ENCODE measurements around the gene SYNM. TPM values are rescaled to one million over a fixed set of nuclear protein-coding genes. Genes with fewer than 3 reads are reported as not detected.
"Not testable (repeated sequence)": the region's sequence is repeated elsewhere in the genome, so short reads cannot be mapped to it uniquely, and the experiment has no call there.

Gene SYNM
- total RNA-seq, 2 donors from 2014 or later: 5.7 to 8.2 TPM

GRCh38 chr15:99109555-99110021 lies 4.7 kb downstream of the SYNM start:
- intact Hi-C loops (cut with DNase I): no loop called here
- DNase-seq: no peak
- Histone ChIP-seq H3K36me3 (replicated peaks in 1 of 2; ENCODE audit: insufficient read depth in 1 of 2, low read depth in 2 of 2) (no peaks in the 10 kb centered on the region), H3K4me3 (no peak overlapping the region), H3K27ac (no peak overlapping the region), H3K9me3 (no peaks in the 10 kb centered on the region), H3K27me3 (no peaks in the 10 kb centered on the region), H3K4me1 (peaks cover 25% of the 10 kb centered on the region)
- 86 to 89% methylated on average over 10 of the region's 10 CpGs for WGBS, 2 donors
- no peak for ATAC-seq
- no peak for TF ChIP-seq POLR2A (IDR thresholded peaks at IDR 0.05)
- TF ChIP-seq, protein P1, sequence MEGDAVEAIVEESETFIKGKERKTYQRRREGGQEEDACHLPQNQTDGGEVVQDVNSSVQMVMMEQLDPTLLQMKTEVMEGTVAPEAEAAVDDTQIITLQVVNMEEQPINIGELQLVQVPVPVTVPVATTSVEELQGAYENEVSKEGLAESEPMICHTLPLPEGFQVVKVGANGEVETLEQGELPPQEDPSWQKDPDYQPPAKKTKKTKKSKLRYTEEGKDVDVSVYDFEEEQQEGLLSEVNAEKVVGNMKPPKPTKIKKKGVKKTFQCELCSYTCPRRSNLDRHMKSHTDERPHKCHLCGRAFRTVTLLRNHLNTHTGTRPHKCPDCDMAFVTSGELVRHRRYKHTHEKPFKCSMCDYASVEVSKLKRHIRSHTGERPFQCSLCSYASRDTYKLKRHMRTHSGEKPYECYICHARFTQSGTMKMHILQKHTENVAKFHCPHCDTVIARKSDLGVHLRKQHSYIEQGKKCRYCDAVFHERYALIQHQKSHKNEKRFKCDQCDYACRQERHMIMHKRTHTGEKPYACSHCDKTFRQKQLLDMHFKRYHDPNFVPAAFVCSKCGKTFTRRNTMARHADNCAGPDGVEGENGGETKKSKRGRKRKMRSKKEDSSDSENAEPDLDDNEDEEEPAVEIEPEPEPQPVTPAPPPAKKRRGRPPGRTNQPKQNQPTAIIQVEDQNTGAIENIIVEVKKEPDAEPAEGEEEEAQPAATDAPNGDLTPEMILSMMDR (IDR thresholded peaks at IDR 0.05): no peak

GRCh38 chr15:99110093-99110492 lies 5.2 kb downstream of the SYNM start:
- H3K36me3 ChIP-seq (replicated peaks in 1 of 2; ENCODE audit: insufficient read depth in 1 of 2, low read depth in 2 of 2): no peaks in the 10 kb centered on the region
- intact Hi-C loops (cut with DNase I): no loop called here

GRCh38 chr15:99110581-99111320 lies 5.9 kb downstream of the SYNM start:
- intact Hi-C loops (cut with DNase I): no loop called here
- Histone ChIP-seq H3K36me3 (replicated peaks in 1 of 2; ENCODE audit: insufficient read depth in 1 of 2, low read depth in 2 of 2) (no peaks in the 10 kb centered on the region), H3K27ac (no peak overlapping the region), H3K9me3 (no peaks in the 10 kb centered on the region), H3K27me3 (no peaks in the 10 kb centered on the region), H3K4me3 (no peak overlapping the region), H3K4me1 (peaks cover 16% of the 10 kb centered on the region)
- ATAC-seq (no peak), DNase-seq (no peak)
- WGBS, 2 donors: 61 to 75% methylated on average over 8 of the region's 8 CpGs
- TF ChIP-seq, protein P1 (IDR thresholded peaks at IDR 0.05): no peak
- TF ChIP-seq POLR2A (IDR thresholded peaks at IDR 0.05): no peak

More at GRCh38 chr15:99110093-99110492, 5.2 kb downstream of the SYNM start:
- Histone ChIP-seq H3K4me3 (no peak overlapping the region), H3K27me3 (no peaks in the 10 kb centered on the region), H3K27ac (no peak overlapping the region), H3K9me3 (no peaks in the 10 kb centered on the region), H3K4me1 (peaks cover 20% of the 10 kb centered on the region)
- ATAC-seq (no peak), DNase-seq (no peak)
- WGBS, 2 donors: 85 to 94% methylated on average over 12 of the region's 12 CpGs
- TF ChIP-seq POLR2A (IDR thresholded peaks at IDR 0.05): no peak
- TF ChIP-seq, protein P1 (IDR thresholded peaks at IDR 0.05): no peak

- H3K4me1 ChIP-seq; intact Hi-C loops (cut with DNase I); H3K9me3 ChIP-seq; H3K27me3 ChIP-seq; H3K27ac ChIP-seq; ATAC-seq; DNase-seq; H3K4me3 ChIP-seq; H3K36me3 ChIP-seq (replicated peaks in 1 of 2; ENCODE audit: insufficient read depth in 1 of 2, low read depth in 2 of 2): not testable (repeated sequence)
- WGBS, 2 donors: 83 to 87% methylated on average over 8 of the region's 8 CpGs
Measured at GRCh38 chr15:99111641-99112040, 6.8 kb downstream of the SYNM start.

DNA sequence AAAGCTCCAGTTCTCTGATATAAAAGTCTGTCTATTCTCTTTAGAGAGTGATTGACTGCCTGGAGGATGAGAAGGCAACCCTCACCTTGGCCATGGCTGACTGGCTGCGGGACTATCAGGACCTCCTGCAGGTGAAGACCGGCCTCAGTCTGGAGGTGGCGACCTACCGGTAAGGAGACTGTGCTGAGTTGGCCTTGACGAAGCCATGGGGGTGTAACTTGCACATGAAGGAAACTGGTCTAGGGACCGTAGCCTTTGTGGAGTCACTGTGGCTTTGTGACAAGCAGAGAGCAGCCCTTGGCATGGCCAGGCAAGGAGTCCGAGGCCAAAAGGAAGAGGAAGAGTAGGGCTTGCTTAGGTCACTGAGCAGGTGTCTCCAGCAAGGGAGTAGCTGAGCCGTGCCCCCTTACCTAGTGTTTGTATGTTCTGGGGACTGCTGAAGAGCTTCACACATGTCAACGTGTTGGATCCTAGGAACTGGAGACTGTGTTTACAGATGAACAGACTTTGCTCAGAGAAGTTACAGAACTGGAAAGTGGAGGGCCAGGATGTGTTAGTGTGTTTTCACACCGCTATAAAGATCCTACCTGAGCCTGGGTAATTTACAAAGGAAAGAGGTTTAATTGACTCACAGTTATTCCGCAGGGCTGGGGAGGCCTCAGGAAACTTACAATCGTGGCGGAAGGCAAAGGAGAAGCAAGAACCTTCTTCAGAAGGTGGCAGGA lies 8.8 kb downstream of the SYNM start:
- 89 to 97% methylated on average over 12 to 13 of the region's 13 CpGs for WGBS, 2 donors
- intact Hi-C loops (cut with DNase I): no loop called here
- Histone ChIP-seq H3K27me3 (no peaks in the 10 kb centered on the region), H3K27ac (no peak overlapping the region), H3K9me3 (no peaks in the 10 kb centered on the region), H3K4me3 (no peak overlapping the region), H3K4me1 (no peaks in the 10 kb centered on the region), H3K36me3 (replicated peaks in 1 of 2; ENCODE audit: insufficient read depth in 1 of 2, low read depth in 2 of 2) (no peaks in the 10 kb centered on the region)
- no peak for TF ChIP-seq POLR2A (IDR thresholded peaks at IDR 0.05)
- TF ChIP-seq, protein P1 (IDR thresholded peaks at IDR 0.05): no peak
- no peak for ATAC-seq
- DNase-seq: no peak

Data from body of pancreas (tissue), 4 donors.